ENCODE results near the gene PCF11.
"Not testable (repeated sequence)": the region's sequence is repeated elsewhere in the genome, so short reads cannot be mapped to it uniquely, and the experiment has no call there.

The PCF11 gene

DNA sequence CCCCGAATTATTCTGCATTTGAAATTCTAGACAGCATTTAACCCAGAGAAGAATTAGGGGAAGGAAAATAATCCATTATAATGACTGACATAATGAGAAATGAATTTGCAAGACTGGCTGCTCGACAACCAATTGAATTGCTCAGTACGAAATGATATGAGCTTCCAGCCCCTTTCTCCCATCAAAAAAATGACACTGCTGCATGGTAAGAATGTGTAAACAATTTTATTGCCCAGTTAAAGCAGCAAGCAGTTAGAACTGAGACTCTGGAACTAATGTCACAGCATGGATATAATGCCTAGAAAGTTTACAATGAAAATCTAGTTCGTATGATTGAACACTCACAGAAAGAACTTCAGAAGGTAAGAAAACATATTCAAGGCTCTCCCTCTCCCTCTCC is 24.7 kb upstream of the PCF11 start:
- Mint-ChIP-seq H3K9me3 (no peaks in the 10 kb centered on the region), H3K4me3 (no peak overlapping the region), H3K4me1 (ENCODE audit: low read depth) (no peaks in the 10 kb centered on the region), H3K27me3 (ENCODE audit: low read depth) (peaks cover 2% of the 10 kb centered on the region), H3K27ac (no peak overlapping the region), H3K36me3 (ENCODE audit: low read depth) (no peaks in the 10 kb centered on the region)
- DNase-seq (ENCODE audit: low spot score), result no peak

DNA sequence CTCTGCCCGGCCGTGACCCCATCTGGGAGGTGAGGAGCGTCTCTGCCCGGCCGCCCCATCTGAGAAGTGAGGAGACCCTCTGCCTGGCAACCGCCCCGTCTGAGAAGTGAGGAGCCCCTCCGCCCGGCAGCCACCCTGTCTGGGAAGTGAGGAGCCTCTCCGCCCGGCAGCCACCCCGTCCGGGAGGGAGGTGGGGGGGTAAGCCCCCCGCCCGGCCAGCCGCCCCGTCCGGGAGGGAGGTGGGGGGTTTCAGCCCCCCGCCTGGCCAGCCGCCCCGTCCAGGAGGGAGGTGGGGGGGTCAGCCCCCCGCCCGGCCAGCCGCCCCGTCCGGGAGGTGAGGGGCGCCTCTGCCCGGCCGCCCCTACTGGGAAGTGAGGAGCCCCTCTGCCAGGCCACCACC is 23.7 kb upstream of the PCF11 start:
- not testable (repeated sequence) for H3K9me3 Mint-ChIP-seq; H3K4me3 Mint-ChIP-seq; H3K36me3 Mint-ChIP-seq (ENCODE audit: low read depth); H3K27ac Mint-ChIP-seq; H3K4me1 Mint-ChIP-seq (ENCODE audit: low read depth); DNase-seq (ENCODE audit: low spot score); H3K27me3 Mint-ChIP-seq (ENCODE audit: low read depth)

DNA sequence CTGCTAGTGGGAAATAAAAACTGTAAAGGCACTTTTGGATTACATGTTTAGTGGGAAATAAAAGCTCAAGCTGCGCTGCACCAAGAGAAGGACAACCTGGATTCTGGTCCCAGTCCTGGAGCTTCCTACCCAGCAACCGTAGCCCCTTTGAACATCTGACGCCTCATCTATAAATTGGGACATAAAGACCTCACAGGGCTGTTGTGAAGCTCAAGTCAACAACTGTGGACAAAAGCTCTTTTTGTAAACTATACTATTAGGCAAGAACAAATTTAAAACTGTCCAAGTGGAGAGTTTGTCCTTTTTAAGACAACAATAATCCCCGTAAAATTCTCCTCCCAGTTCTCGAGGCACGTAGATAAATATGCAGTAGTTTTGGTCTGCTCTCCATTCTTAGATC is 17.6 kb upstream of the PCF11 start:
- Mint-ChIP-seq H3K36me3 (ENCODE audit: low read depth) (no peaks in the 10 kb centered on the region), H3K27me3 (ENCODE audit: low read depth) (peaks cover 2% of the 10 kb centered on the region), H3K4me1 (ENCODE audit: low read depth) (no peaks in the 10 kb centered on the region), H3K4me3 (no peak overlapping the region), H3K9me3 (no peaks in the 10 kb centered on the region), H3K27ac (no peak overlapping the region)
- no peak for DNase-seq (ENCODE audit: low spot score)

DNA sequence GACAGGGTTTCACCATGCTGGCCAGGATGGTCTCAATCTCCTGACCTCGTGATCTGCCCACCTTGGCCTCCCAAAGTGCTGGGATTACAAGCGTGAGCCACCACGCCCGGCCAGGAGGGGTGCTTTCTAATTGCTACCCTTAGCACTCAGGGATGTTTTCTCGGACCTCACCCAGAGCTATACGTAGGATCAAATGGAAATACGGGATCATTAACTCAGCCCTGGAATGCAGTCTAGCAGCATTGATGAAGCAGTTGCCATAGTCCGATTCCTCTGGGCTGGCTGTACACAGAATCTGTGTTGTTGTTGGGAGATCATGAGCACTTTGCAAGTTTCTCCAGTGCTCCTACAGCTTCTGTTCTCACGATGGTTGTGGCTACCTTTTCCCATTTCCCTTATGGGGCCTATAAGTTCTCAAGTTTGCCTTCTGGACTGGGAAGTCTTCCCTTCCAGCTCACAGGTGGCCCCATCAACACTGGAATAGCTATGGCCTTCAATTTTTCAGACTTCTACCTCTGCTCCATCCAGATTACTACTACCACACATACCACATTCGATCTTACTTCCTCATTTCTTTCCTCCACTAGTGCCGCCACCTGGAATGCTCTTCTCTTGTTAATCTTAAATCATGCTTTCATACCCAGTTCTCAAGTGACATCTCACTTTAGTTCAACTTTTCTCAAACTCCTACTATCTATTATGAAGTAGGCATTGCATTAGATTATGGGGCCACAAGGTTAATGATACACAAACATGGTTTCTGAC is 16.1 kb upstream of the PCF11 start:
- H3K36me3 Mint-ChIP-seq (ENCODE audit: low read depth), result no peaks in the 10 kb centered on the region
- H3K9me3 Mint-ChIP-seq, result no peaks in the 10 kb centered on the region
- no peak overlapping the region for H3K27ac Mint-ChIP-seq
- no peak overlapping the region for H3K4me3 Mint-ChIP-seq
- no peak for DNase-seq (ENCODE audit: low spot score)
- H3K27me3 Mint-ChIP-seq (ENCODE audit: low read depth), result peaks cover 3% of the 10 kb centered on the region
- no peaks in the 10 kb centered on the region for H3K4me1 Mint-ChIP-seq (ENCODE audit: low read depth)

DNA sequence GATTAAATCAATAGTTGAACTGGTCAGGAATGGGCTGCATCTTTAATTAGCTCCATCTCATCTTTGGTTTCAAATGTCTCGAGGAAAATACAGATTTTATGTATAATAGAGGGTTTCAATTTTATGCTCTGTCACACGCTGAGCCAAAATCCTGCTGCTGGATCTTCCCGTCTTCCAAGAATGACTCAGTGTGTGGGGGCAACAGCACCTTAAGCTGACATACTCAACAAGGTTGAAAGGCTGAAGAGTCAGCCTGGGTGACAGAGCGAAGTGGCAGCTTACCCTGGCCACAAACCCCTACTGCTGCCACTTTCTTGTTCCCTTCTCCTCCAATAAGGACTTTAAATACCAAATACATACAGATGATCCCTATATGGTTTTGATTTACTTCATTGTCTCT is 9.0 kb upstream of the PCF11 start:
- Mint-ChIP-seq H3K27me3 (ENCODE audit: low read depth) (peaks cover 3% of the 10 kb centered on the region), H3K36me3 (ENCODE audit: low read depth) (no peaks in the 10 kb centered on the region), H3K9me3 (no peaks in the 10 kb centered on the region), H3K4me1 (ENCODE audit: low read depth) (peaks cover 7% of the 10 kb centered on the region), H3K27ac (no peak overlapping the region), H3K4me3 (no peak overlapping the region)
- no peak for DNase-seq (ENCODE audit: low spot score)

DNA sequence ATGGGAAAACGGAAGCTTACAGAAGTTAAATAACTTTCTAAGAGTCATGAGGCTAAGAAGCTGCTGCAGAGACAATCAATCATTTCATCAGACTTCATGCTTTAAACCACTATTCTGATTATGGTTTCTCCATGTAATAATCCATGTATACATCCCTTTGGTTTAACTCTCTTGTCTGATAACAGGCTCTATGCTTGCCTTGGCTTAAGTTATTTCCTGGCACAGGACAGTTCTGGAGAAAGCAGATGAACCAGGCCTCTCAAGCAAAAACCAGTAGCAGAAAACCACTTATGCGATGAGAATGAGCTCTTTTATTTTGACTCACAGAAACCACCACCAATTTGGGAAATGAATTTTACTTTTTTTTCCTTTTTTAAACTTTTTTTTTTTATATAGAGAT is 6.5 kb upstream of the PCF11 start:
- DNase-seq (ENCODE audit: low spot score), result no peak
- Mint-ChIP-seq H3K27me3 (ENCODE audit: low read depth) (no peaks in the 10 kb centered on the region), H3K27ac (no peak overlapping the region), H3K4me3 (no peak overlapping the region), H3K9me3 (no peaks in the 10 kb centered on the region), H3K36me3 (ENCODE audit: low read depth) (no peaks in the 10 kb centered on the region), H3K4me1 (ENCODE audit: low read depth) (peaks cover 15% of the 10 kb centered on the region)

DNA sequence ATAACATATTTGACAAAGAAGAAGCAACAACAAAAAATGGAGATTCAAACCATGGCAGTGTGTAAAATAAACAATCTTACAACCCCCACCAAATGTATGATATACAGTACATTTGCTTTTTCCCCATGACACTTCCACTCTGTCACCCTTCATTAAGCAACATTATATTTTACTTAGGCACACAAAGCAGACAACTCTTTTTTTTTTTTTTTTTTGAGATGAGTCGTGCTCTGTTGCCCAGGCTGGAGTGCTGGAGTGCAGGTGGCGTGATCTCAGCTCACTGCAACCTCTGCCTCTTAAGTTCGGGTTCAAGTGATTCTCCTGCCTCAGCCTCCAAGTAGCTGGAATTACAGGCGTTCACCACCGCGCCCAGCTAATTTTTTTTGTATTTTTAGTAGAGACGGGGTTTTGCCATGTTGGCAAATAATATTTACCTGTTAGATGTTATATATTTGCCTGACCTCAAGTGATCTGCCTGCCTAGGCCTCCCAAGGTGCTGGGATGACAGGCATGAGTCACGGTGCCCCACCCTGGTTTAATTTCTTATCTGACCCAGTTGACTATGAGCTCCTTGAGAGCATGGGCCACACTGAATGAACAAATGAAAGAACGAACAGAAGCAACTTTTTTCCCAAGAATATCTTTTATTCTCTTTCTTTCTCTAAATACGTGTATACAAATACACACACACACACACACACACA is 5.5 kb upstream of the PCF11 start:
- no peak overlapping the region for H3K4me3 Mint-ChIP-seq
- H3K36me3 Mint-ChIP-seq (ENCODE audit: low read depth), result no peaks in the 10 kb centered on the region
- H3K9me3 Mint-ChIP-seq, result no peaks in the 10 kb centered on the region
- peaks cover 18% of the 10 kb centered on the region for H3K4me1 Mint-ChIP-seq (ENCODE audit: low read depth)
- no peak overlapping the region for H3K27ac Mint-ChIP-seq
- DNase-seq (ENCODE audit: low spot score), result no peak
- H3K27me3 Mint-ChIP-seq (ENCODE audit: low read depth), result no peaks in the 10 kb centered on the region

DNA sequence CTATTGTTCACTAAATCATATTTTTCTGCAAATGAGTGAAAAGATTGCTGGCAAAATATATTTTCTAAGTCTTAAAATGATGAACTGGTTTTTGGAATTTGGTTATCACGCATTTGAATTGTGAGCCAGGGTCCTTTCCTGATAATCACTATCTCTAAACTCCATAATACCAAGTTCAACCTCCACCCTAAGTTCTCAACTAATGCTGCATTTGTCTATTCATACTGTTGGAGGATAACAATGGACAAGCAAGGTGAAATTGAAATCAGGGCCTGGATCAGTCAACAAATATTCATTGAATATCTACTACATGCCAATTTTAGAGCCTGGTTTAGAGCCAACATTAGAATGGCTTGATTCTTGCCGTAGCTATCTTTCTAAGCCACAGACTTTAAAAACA is 4.7 kb upstream of the PCF11 start:
- no peak for DNase-seq (ENCODE audit: low spot score)
- Mint-ChIP-seq H3K27ac (no peak overlapping the region), H3K36me3 (ENCODE audit: low read depth) (peaks cover 3% of the 10 kb centered on the region), H3K9me3 (no peaks in the 10 kb centered on the region), H3K4me3 (no peak overlapping the region), H3K4me1 (ENCODE audit: low read depth) (peaks cover 17% of the 10 kb centered on the region), H3K27me3 (ENCODE audit: low read depth) (no peaks in the 10 kb centered on the region)

DNA sequence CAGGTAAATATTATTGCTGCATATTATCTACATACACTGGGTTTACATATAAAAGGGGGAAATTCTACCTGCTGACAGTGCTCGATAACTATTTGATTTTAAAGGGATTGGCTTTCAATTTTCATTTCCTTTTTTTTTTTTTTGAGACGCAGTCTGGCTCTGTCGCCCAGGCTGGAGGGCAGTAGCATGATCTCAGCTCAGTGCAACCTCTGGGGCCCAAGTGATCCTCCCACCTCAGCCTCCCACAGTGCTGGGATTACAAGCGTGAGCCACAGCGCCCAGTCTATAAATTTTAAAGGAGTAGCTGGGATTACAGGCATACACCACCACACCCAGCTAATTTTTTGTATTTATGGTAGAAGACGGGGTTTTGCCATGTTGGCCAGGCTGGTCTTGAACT is 3.2 kb upstream of the PCF11 start:
- H3K9me3 Mint-ChIP-seq, result no peaks in the 10 kb centered on the region
- no peak overlapping the region for H3K4me3 Mint-ChIP-seq
- H3K27ac Mint-ChIP-seq, result no peak overlapping the region
- H3K36me3 Mint-ChIP-seq (ENCODE audit: low read depth), result peaks cover 16% of the 10 kb centered on the region
- DNase-seq (ENCODE audit: low spot score), result no peak
- H3K27me3 Mint-ChIP-seq (ENCODE audit: low read depth), result no peaks in the 10 kb centered on the region
- H3K4me1 Mint-ChIP-seq (ENCODE audit: low read depth), result peaks cover 17% of the 10 kb centered on the region

DNA sequence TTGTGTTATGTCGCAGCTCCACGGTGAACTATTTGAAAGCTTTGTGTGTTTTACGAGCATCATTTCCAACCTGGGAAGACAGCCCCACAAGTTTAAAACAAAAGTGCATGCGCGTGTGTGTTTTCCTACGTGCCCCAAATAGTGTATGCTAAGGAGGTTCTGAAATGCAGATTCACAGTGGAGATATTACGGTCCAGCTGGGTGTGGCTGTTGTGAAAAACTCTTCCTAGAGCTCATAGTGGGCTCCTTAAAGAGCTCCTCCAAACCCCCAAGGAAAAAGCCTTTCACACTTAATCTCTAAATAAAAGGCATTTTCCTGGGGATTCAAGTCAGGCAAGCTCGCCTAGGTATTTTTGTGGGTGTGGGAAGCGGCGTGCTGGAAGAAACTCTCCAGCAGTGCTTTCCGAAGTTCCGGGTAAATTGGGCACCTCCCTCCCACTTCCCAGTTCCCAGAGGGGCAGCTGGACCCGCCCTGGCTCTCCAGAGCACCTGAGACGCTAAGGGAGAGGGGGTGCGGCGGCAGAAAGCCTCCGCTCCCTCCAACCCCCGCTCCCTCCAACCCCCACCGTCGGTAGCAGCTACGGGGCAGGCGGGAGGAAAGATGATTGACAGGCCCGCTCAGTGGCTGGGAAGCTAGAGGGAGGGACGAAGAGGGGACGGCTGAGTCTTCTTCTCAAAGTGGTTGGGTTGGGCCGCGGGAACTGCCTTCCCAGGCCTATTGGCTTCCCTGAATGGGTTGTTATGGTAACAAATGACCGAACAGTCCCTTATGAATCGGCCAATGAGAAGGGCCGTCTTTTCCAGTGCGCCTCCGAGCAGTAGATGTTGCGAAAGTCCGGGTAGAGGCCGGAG is 561 bp upstream of the PCF11 start:
- Mint-ChIP-seq H3K4me3 (peak overlapping the region; percentile 100), H3K36me3 (ENCODE audit: low read depth) (peaks cover 40% of the 10 kb centered on the region), H3K27me3 (ENCODE audit: low read depth) (no peaks in the 10 kb centered on the region), H3K9me3 (no peaks in the 10 kb centered on the region), H3K4me1 (ENCODE audit: low read depth) (peaks cover 26% of the 10 kb centered on the region), H3K27ac (peak overlapping the region; percentile 100)
- DNase-seq (ENCODE audit: low spot score), result peak; percentile 96

DNA sequence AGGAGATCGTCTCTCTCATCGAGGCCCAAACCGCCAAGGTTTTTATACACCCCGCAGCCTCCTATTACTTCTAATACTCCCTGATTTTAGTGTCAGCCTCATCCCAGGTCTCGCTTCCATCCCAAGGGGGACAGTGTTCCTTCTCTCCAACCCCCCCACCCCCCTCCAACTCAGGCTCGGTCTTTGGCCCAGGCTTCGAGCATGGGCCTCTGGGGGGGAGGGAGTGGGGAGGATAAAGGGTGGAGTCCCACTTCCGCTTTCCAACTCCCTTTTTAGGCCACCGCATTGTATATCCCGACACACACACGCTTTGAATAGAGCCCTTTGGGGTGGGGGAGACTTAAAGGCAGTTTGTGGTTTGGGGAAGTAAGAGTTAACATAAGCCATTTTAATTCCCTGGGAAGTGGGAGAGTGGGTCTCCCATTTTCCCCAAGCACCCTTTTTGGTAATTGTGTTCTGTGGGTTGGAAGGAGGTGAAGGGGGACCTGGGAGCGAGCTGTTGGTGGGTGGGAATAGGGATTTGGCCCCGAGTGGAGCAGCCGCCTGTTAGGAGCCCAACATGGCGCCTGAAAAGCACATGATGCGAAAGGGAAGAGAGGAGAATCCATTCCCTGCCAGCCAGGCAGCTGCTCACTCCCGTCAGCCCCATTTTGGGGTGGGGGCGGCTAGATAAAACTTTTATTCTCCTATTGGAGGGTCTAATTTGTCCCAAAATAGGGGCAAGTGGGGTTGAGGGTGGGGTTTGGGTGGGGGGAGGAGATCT is 844 bp downstream of the PCF11 start:
- H3K27ac Mint-ChIP-seq, result peak overlapping the region; percentile 100
- DNase-seq (ENCODE audit: low spot score), result peak; percentile 51

DNA sequence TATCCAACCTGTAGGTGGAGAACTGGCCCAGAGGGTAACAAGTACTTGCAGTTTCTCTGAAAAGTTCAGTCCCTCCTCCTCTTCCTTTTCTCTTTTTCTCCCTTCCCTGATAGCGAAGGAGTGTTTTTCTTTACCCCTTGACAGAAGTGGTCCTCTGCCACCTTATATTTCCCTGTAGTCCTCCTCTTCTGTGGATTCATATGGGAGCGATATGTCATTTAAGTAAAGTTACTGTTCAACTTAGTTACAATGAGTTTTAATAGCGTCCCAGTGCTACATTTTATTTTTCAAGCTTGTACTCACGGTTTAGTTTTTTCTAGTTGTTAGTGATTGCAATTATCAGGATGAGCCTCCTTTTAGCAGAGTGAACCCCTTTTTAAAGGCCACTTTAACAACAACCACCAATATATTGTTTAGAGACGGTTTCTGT is 1.4 kb downstream of the PCF11 start:
- H3K4me3 Mint-ChIP-seq, result peak overlapping the region; percentile 100
- H3K27me3 Mint-ChIP-seq (ENCODE audit: low read depth), result no peaks in the 10 kb centered on the region
- H3K9me3 Mint-ChIP-seq, result no peaks in the 10 kb centered on the region
- peaks cover 38% of the 10 kb centered on the region for H3K4me1 Mint-ChIP-seq (ENCODE audit: low read depth)
- H3K27ac Mint-ChIP-seq, result peak overlapping the region; percentile 100
- DNase-seq (ENCODE audit: low spot score), result no peak
- peaks cover 49% of the 10 kb centered on the region for H3K36me3 Mint-ChIP-seq (ENCODE audit: low read depth)

More for the DNA sequence above, 844 bp downstream of the PCF11 start:
- H3K36me3 Mint-ChIP-seq (ENCODE audit: low read depth), result peaks cover 49% of the 10 kb centered on the region
- peak overlapping the region; percentile 100 for H3K4me3 Mint-ChIP-seq
- no peaks in the 10 kb centered on the region for H3K27me3 Mint-ChIP-seq (ENCODE audit: low read depth)
- H3K4me1 Mint-ChIP-seq (ENCODE audit: low read depth), result peaks cover 39% of the 10 kb centered on the region
- H3K9me3 Mint-ChIP-seq, result no peaks in the 10 kb centered on the region

DNA sequence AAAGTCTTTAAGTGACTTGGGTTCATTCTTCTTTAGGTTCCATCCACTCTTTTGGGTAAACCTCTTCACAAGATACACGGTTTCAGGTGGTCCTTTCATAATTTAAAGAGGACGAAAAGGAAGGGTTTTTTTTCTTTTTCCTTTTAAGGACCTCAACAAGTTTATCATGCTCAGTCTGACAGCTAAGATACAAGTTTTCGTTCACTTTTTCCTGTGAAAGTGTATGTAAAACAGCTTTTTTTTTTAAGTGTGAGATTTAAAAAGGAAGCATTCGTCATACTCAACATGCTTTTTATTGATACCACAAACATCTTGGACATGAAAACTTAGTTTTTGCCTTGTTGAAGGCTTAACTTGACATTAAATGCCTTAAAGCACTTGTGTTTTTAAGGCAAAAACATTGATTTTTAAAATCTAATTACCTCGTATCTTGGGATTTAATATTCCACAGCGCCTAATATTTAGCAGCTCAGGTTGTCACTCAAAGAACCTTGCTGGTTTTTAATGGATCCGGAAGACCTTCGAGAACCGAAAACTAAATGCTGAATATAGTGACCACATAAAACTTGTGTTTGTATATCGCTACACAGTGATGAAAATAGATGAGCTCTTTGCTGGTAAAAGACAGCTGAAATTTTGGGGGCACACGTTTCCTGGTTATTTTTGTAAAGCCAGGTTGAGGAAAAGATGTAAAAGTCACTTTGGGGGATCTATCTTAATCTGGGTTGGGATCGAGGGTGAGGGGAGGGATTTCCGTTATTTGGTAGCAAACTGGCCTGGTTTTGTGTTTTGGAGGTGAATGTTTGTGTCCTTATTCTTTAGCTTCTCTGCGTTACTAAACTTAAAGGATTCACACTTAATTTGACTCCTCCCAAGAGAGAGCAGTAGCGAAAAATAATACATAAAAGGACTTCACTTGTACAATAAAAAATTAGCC is 2.3 kb downstream of the PCF11 start:
- Mint-ChIP-seq H3K9me3 (no peaks in the 10 kb centered on the region), H3K27ac (peak overlapping the region; percentile 100), H3K27me3 (ENCODE audit: low read depth) (no peaks in the 10 kb centered on the region), H3K4me1 (ENCODE audit: low read depth) (peaks cover 40% of the 10 kb centered on the region), H3K36me3 (ENCODE audit: low read depth) (peaks cover 55% of the 10 kb centered on the region), H3K4me3 (peak overlapping the region; percentile 100)
- no peak for DNase-seq (ENCODE audit: low spot score)
